ENCODE measurements around the gene NUMBL.

DNA sequence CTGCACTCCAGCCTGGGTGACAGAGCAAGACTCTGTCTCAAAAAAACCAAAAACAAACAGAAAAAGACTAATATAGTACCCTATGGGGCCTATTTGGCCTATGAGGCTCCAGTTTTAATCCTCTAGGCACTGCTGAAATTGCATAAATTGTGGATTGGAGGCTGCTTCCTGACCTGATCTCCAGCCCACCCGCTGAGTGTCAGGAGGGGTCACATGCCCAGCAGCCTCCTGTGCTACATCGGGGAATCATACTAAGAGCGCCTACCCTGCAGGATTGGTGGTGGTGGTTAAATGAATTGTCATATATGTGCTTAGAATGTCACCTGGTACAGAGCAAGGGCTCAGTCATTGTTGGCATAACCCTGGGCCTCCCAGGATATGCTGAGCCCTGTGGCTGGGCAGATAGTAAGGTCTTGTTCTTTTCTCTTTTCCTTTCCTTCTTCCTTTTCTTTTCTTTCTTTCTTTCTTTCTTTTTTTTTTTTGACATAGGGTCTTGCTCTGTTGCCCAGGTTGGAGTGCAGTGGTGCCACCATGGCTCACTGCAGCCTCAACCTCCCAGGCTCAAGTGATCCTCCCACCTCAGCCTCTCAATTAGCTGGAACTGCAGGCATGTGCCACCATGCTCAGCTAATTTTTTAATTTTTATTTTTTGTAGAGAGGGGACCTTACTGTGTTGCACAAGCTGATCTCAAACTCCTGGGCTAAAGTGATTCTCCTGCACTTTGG, 58.0 kb downstream of the NUMBL start:
- no peak for TF ChIP-seq POLR2A (IDR thresholded peaks at IDR 0.05)
- TF ChIP-seq, protein P1, sequence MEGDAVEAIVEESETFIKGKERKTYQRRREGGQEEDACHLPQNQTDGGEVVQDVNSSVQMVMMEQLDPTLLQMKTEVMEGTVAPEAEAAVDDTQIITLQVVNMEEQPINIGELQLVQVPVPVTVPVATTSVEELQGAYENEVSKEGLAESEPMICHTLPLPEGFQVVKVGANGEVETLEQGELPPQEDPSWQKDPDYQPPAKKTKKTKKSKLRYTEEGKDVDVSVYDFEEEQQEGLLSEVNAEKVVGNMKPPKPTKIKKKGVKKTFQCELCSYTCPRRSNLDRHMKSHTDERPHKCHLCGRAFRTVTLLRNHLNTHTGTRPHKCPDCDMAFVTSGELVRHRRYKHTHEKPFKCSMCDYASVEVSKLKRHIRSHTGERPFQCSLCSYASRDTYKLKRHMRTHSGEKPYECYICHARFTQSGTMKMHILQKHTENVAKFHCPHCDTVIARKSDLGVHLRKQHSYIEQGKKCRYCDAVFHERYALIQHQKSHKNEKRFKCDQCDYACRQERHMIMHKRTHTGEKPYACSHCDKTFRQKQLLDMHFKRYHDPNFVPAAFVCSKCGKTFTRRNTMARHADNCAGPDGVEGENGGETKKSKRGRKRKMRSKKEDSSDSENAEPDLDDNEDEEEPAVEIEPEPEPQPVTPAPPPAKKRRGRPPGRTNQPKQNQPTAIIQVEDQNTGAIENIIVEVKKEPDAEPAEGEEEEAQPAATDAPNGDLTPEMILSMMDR (IDR thresholded peaks at IDR 0.05) = no peak

Measured in body of pancreas (tissue), 4 donors.